ENCODE measurements around the gene ZSCAN18. TPM values are rescaled to one million over a fixed set of nuclear protein-coding genes. Genes with fewer than 3 reads are reported as not detected.

ZSCAN18 gene, protein sequence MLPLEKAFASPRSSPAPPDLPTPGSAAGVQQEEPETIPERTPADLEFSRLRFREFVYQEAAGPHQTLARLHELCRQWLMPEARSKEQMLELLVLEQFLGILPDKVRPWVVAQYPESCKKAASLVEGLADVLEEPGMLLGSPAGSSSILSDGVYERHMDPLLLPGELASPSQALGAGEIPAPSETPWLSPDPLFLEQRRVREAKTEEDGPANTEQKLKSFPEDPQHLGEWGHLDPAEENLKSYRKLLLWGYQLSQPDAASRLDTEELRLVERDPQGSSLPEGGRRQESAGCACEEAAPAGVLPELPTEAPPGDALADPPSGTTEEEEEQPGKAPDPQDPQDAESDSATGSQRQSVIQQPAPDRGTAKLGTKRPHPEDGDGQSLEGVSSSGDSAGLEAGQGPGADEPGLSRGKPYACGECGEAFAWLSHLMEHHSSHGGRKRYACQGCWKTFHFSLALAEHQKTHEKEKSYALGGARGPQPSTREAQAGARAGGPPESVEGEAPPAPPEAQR
- 19.2 and 20.1 TPM in 2 replicates for total RNA-seq

DNA sequence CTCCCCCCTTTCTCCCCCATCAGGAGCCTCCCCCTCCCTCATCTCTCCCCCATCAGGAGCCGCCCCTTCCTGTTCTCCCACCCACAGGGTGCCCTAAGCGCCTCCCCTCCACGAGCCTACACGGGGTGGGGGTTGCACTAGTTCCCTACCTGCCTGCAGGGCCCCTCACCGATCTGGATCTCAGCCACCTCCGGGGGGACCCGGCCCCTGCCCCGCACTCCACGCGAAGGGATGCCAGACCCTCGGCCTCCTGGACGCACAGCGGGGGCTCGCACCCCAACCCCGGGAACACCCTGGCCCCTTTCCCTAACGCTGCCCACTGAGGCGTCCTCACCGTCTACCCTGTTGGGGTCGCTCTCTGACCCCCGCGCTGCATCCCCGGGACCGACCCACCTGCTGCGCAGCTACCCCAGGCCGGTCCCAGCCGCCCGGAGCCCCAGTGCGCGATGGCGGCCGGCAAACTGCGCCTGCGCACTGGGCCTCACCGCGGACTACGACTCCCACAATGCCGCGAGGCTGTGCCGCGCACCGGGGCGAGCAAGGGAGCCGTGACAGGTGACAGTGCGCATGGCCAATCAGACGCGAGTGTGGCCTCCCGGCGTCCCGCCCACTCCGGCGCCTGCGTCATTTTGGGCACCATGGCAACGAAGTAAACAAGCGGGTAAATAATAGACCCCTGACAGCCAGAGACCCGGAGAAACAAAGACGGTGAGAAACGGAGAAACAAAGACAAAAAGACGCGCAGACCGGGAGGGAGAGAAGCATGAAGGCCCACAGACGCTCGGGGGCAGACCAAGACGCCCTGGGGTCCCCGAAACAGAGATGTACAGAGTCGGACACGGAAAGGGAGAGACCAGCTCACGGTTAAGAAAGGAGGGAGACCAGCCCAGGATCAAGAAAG is at the start of gene ZSCAN18:
Gene ZSCAN18 (minus strand): TSS at position 451 of the 901 bp plus-strand sequence. CDS start 7,964 bp downstream, outside the sequence.

DNA sequence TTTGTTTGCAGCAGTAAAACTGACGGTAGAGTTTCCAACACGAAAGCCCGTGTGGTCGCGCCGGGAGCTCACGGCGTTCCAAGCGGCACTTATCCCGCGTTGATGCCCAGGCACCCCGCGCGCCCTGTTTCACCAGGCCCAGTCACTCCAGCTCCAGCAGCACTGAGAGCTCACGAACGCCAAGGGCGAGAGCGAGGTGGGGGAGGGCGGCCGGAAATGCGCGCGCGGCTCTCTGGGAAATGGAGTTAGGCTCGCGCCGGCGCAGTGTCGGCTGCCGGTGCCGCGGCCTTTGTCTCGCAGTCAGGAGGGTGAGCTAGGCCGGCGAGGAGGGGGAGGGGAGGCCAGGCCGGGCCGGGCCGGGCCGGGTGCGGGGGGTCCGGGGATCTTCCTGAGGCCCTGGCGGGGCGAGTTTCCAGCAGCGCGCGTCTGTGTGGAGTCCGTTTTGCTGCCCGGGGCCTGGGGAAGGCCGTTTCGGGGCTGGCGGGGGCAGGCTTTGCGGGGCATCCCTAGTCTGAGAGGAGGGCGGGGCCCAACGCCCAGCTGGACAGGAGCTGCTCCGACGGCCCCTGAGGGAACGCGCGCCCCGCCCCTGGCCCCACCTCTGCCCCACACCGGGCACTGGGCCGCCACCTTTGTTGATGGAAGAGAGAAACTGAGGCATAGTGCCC is 38.9 kb downstream of the ZSCAN18 start, which contains the start of gene ZNF135:
Gene ZNF135 (plus strand): TSS at position 280 of the 668 bp plus-strand sequence. CDS start 721 bp downstream, outside the sequence.

Other genes starting within 250 kb of the ZSCAN18 start
- 10.1 and 13.0 TPM in 2 replicates for gene ZNF587, start 248.4 kb downstream of the ZSCAN18 start, total RNA-seq
- gene ZNF814, start 209.2 kb downstream of the ZSCAN18 start, total RNA-seq = 4.9 and 6.5 TPM in 2 replicates
- 3.1 and 5.5 TPM in 2 replicates for gene ZNF417, start 181.6 kb downstream of the ZSCAN18 start, total RNA-seq
- gene ZNF418, start 162.8 kb downstream of the ZSCAN18 start, total RNA-seq = 0.40 and 2.2 TPM in 2 replicates
- 1.7 and 3.0 TPM in 2 replicates for gene ZNF256, start 150.5 kb downstream of the ZSCAN18 start, total RNA-seq
- 0.13 TPM in 1 of 2 replicates, not detected in the other for gene C19orf18, start 123.7 kb downstream of the ZSCAN18 start, total RNA-seq
- gene ZNF606, start 95.4 kb downstream of the ZSCAN18 start, total RNA-seq = 5.5 and 11.5 TPM in 2 replicates
- not detected in 2 replicates for gene ZSCAN1, start 64.2 kb downstream of the ZSCAN18 start, total RNA-seq
- gene ZNF135, start 38.9 kb downstream of the ZSCAN18 start, total RNA-seq = 0.93 and 0.94 TPM in 2 replicates
- 5.6 and 5.7 TPM in 2 replicates for gene ZNF329, start 52.6 kb upstream of the ZSCAN18 start, total RNA-seq
- 16.3 and 16.8 TPM in 2 replicates for gene ZNF274, start 84.8 kb upstream of the ZSCAN18 start, total RNA-seq
- 36.4 and 53.5 TPM in 2 replicates for gene ZNF544, start 130.7 kb upstream of the ZSCAN18 start, total RNA-seq
- 3.1 and 3.5 TPM in 2 replicates for gene ZNF8, start 180.7 kb upstream of the ZSCAN18 start, total RNA-seq
- 36.0 and 38.8 TPM in 2 replicates for gene ERVK3-1, start 207.1 kb upstream of the ZSCAN18 start, total RNA-seq
- gene ZSCAN22, start 228.8 kb upstream of the ZSCAN18 start, total RNA-seq = 1.6 and 1.9 TPM in 2 replicates